Measurements from ENCODE around the gene SPRN. TPM values are rescaled to one million over a fixed set of nuclear protein-coding genes. Genes with fewer than 3 reads are reported as not detected.

Gene SPRN
- total and polyA plus RNA-seq, 7 donors: under 0.01 to 1.1 (median 0.41) TPM; not detected in 2

DNA sequence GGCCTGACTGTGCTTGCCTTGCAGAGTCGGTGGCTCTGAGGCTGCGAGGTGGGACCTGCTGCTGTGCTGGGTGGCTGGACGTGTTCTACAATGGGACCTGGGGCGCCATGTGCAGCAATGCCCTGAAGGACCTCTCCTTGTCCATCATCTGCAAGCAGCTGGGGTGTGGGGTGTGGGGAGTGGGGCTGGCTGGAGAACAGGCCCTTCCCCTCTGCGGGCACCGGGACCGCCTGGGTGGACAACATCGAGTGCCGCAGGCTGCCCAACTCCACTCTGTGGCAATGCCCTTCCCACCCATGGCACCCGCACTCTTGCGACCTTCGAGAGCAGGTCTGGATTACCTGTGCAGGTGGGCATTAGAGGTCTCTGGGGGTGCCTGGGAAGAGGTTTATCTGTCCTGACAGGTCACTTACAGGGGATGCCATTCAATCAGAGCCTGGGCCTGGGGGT lies 40.2 kb upstream of the SPRN start:
- no peaks in the 10 kb centered on the region for H3K27me3 ChIP-seq
- 92 to 97% methylated on average over 12 of the region's 12 CpGs for WGBS, 2 donors
- H3K4me3 ChIP-seq: no peak overlapping the region
- H3K4me1 ChIP-seq: no peaks in the 10 kb centered on the region
- TF ChIP-seq POLR2AphosphoS5 (IDR thresholded peaks at IDR 0.05) (no peak), POLR2A (IDR thresholded peaks at IDR 0.05) (no peak), EP300 (IDR thresholded peaks at IDR 0.05) (no peak)
- TF ChIP-seq, protein P1, sequence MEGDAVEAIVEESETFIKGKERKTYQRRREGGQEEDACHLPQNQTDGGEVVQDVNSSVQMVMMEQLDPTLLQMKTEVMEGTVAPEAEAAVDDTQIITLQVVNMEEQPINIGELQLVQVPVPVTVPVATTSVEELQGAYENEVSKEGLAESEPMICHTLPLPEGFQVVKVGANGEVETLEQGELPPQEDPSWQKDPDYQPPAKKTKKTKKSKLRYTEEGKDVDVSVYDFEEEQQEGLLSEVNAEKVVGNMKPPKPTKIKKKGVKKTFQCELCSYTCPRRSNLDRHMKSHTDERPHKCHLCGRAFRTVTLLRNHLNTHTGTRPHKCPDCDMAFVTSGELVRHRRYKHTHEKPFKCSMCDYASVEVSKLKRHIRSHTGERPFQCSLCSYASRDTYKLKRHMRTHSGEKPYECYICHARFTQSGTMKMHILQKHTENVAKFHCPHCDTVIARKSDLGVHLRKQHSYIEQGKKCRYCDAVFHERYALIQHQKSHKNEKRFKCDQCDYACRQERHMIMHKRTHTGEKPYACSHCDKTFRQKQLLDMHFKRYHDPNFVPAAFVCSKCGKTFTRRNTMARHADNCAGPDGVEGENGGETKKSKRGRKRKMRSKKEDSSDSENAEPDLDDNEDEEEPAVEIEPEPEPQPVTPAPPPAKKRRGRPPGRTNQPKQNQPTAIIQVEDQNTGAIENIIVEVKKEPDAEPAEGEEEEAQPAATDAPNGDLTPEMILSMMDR (IDR thresholded peaks at IDR 0.05): no peak
- H3K27ac ChIP-seq: no peak overlapping the region
- H3K9me3 ChIP-seq: no peaks in the 10 kb centered on the region
- peaks cover 0 to 8% (median 0%) of the 10 kb centered on the region in 4 donors for H3K36me3 ChIP-seq
- DNase-seq: no peak
- intact Hi-C loops (cut with DNase I): no loop called here

DNA sequence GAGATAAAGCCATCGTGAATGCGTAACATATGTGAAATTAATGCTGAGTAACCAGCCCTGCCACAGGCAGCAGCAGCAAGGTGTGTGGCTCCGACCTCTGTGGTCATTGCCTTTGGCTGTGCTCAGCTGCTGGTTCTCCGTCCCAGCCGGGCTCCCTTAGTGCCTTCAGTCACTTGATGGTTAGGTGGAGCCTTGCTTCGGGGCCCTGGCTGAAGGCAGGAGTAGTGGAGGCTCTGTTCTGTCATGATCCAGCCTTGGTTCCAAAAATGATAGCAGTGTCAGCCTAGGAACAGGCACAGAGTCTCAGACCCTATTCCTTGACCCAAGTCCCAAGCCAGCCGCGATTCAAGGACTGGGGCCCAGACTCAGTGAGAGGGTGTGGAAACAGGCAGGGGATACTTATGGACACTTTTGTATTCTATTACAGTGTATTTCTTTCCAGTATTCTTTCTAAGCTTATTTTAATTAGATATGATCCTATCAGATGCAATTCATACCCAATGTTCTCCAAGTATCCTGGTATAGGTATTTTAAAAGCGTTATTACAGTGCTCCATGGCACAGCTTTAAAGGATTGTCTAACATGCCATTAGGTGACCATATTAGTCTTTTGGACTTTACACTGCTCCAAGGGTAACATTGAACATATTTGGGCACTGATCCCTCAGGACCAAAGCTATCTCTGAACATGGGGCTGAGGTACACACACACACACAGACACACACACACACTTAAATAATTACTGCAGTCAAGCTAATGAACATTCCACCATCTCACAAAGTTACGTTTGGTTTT lies 38.3 kb upstream of the SPRN start:
- TF ChIP-seq POLR2A (IDR thresholded peaks at IDR 0.05) (no peak), EP300 (IDR thresholded peaks at IDR 0.05) (no peak), POLR2AphosphoS5 (IDR thresholded peaks at IDR 0.05) (no peak)
- TF ChIP-seq, protein P1 (IDR thresholded peaks at IDR 0.05): no peak
- Histone ChIP-seq H3K4me3 (no peak overlapping the region), H3K36me3 (peaks cover 0 to under 1% (median 0%) of the 10 kb centered on the region in 4 donors), H3K27ac (no peak overlapping the region), H3K27me3 (no peaks in the 10 kb centered on the region), H3K4me1 (no peaks in the 10 kb centered on the region), H3K9me3 (no peaks in the 10 kb centered on the region)
- DNase-seq: no peak
- intact Hi-C loops (cut with DNase I): no loop called here
- WGBS, 2 donors: 89 to 90% methylated on average over 10 of the region's 10 CpGs

DNA sequence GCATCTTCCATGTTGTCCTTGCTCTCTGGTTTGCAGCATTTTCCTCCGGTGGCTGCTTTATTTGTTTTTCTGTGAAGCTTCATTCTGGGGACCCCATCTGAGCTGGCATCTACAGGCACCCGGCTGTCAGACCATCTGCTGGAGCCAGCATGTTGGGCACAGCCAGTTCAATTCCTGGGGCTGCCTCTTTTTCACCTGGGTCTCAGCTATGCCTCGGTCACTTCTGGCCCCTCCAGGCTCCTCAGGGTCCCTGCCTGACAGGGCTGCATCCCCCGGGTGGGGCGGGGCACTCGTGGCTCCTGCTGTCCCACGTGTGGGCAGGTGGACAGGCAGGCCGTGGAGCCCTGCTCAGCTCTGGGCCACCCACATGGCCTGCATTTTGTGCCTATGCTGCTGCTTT lies 37.4 kb upstream of the SPRN start:
- TF ChIP-seq, protein P1 (IDR thresholded peaks at IDR 0.05): no peak
- TF ChIP-seq EP300 (IDR thresholded peaks at IDR 0.05) (no peak), POLR2AphosphoS5 (IDR thresholded peaks at IDR 0.05) (no peak), POLR2A (IDR thresholded peaks at IDR 0.05) (no peak)
- Histone ChIP-seq H3K9me3 (no peaks in the 10 kb centered on the region), H3K27ac (no peak overlapping the region), H3K4me1 (no peaks in the 10 kb centered on the region), H3K36me3 (no peaks in the 10 kb centered on the region), H3K4me3 (no peak overlapping the region), H3K27me3 (no peaks in the 10 kb centered on the region)
- intact Hi-C loops (cut with DNase I): no loop called here
- 69 to 78% methylated on average over 8 of the region's 8 CpGs for WGBS, 2 donors
- no peak for DNase-seq

DNA sequence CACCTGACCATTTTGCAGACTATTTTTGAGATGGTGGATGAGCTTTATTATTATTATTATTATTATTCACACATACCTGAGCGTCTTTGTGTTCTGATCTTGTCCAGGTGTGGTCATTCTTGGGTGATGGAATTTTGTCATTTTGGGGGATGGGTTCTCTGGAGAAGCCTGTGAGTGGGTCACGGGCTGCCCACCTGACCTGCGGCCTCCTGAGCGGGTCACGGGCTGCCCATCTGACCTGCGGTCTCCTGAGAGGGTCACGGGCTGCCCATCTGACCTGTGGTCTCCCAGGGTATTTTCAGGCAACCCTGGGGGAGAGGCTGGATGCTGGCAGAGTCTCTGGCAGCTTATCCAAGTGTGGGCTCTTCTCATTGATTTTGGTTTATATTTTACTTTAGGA lies 36.6 kb upstream of the SPRN start:
- WGBS, 2 donors: 92 to 93% methylated on average over 7 of the region's 7 CpGs
- H3K36me3 ChIP-seq: no peaks in the 10 kb centered on the region
- no peak for DNase-seq
- intact Hi-C loops (cut with DNase I): no loop called here
- no peaks in the 10 kb centered on the region for H3K9me3 ChIP-seq
- TF ChIP-seq, protein P1 (IDR thresholded peaks at IDR 0.05): no peak
- no peak for TF ChIP-seq EP300 (IDR thresholded peaks at IDR 0.05)
- no peak for TF ChIP-seq POLR2A (IDR thresholded peaks at IDR 0.05)
- TF ChIP-seq POLR2AphosphoS5 (IDR thresholded peaks at IDR 0.05): no peak
- H3K4me3 ChIP-seq: no peak overlapping the region
- no peaks in the 10 kb centered on the region for H3K27me3 ChIP-seq
- no peak overlapping the region for H3K27ac ChIP-seq
- no peaks in the 10 kb centered on the region for H3K4me1 ChIP-seq

Measured in sigmoid colon (tissue), 7 donors.